ENCODE data around the gene GPN2. TPM values are rescaled to one million over a fixed set of nuclear protein-coding genes. Genes with fewer than 3 reads are reported as not detected.

GPN2 gene
- total and polyA plus RNA-seq, 4 donors, result 9.5 to 12.7 (median 10.4) TPM

GRCh38 chr1:26900815-26901511 is 10.9 kb upstream of the GPN2 start:
- peaks cover 5 to 24% (median 17%) of the 10 kb centered on the region in 4 donors for H3K4me1 ChIP-seq (ENCODE audit: control insufficient read depth in 4 of 4, insufficient read depth in 4 of 4, low read length in 3 of 4)
- no peak for DNase-seq (ENCODE audit: low spot score)
- 69% methylated on average over 18 of the region's 18 CpGs for WGBS

DNA sequence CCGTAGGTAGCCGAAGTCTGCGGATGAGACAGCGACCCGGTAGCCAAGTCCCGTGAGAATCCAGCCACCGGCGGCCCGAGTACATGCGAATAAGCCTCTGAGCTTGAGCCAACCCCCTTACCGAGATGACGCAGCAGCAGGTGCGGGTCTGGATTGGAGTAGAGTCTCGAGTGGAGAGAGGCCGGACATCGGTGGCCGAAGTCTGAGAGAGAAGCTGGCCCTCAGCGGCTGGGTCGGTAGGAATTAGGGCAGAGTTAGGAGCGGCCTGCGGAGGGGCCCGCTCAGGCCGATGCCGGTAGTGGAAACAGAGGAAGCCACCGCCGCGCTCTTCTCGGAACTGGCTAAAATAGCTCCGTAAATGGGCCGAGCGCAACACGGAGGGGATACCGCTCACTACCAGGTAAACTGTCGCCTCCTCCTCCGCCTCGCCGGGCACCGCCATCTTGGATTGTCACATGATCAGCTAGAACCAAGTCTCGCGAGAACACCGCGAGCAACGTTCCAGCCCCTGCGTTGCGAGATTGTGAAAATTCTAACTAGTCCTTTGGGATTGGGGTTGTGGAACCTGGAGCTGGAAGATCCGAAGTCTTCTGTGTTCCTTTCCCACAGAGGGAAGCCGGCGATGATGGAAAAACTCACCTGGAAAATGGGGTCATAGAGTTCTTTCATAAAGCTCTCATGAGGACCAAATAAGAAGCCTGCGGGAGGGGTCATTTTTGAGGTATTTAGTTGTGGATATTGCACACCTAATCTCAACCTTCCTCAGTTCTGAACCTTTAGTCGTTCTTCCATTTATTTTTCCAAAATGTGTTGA is 10.1 kb upstream of the GPN2 start, which contains the start of gene GPATCH3:
TSS of gene GPATCH3 (minus strand) at position 467 of the 814 bp plus-strand sequence. CDS start at position 442, 25 bp downstream.
- peak within 1 kb of the TSS; percentile 87 to 93 for H3K9ac ChIP-seq (ENCODE audit: low read depth in 1 of 2, low read length in 2 of 2)
- under 1% methylated on average over 50 of the region's 50 CpGs for WGBS
- H3K4me3 ChIP-seq (ENCODE audit: low read depth in 1 of 3, low read length in 3 of 3), result peak within 1 kb of the TSS; percentile 64 to 99 (median 65)
- H3K36me3 ChIP-seq (ENCODE audit: control insufficient read depth in 4 of 4, insufficient read depth in 3 of 4, low read depth in 1 of 4, low read length in 3 of 4), result peaks cover 0 to 12% (median 7%) of the 10 kb centered on the region in 4 donors
- DNase-seq (ENCODE audit: low spot score), result peak; percentile 89
- H3K4me1 ChIP-seq (ENCODE audit: control insufficient read depth in 4 of 4, insufficient read depth in 4 of 4, low read length in 3 of 4), result peaks cover 5 to 24% (median 17%) of the 10 kb centered on the region in 4 donors
- H3K27me3 ChIP-seq (ENCODE audit: control insufficient read depth in 4 of 4, insufficient read depth in 4 of 4, low read length in 3 of 4), result no peaks in the 10 kb centered on the region
- H3K27ac ChIP-seq (ENCODE audit: low read depth in 1 of 2, low read length in 2 of 2), result peak within 1 kb of the TSS; percentile 51 to 84
- H3K9me3 ChIP-seq (ENCODE audit: control insufficient read depth in 4 of 4, low read length in 3 of 4), result no peaks in the 10 kb centered on the region
- TF ChIP-seq SP1 (IDR thresholded peaks at IDR 0.05), result peak; percentile 34
- peak in 1 of 2 donors; percentile 80 for TF ChIP-seq GABPA (IDR thresholded peaks at IDR 0.05 in 1 of 2, conservative IDR thresholded peaks at IDR 0.05 in 1 of 2)
- peak; percentile 52 for TF ChIP-seq REST (IDR thresholded peaks at IDR 0.05)
- peak; percentile 100 for TF ChIP-seq YY1 (IDR thresholded peaks at IDR 0.05)
- TF ChIP-seq TAF1 (conservative IDR thresholded peaks at IDR 0.05), result peak; percentile 80
- TF ChIP-seq HNF4G (IDR thresholded peaks at IDR 0.05), result no peak
- TF ChIP-seq FOXA2 (IDR thresholded peaks at IDR 0.05), result no peak
- TF ChIP-seq FOXA1 (IDR thresholded peaks at IDR 0.05), result no peak
- TF ChIP-seq EGR1 (IDR thresholded peaks at IDR 0.05; ENCODE audit: low read depth in 2 of 2), result no peak
- no peak for TF ChIP-seq ATF3 (IDR thresholded peaks at IDR 0.05)
- no peak for TF ChIP-seq NR2F2 (IDR thresholded peaks at IDR 0.05)
- TF ChIP-seq RAD21 (IDR thresholded peaks at IDR 0.05), result peak in 1 of 2 donors; percentile 38
- no peak for TF ChIP-seq JUND (IDR thresholded peaks at IDR 0.05)

More at GRCh38 chr1:26900815-26901511, 10.9 kb upstream of the GPN2 start:
- peak overlapping the region; percentile 51 to 84 for H3K27ac ChIP-seq (ENCODE audit: low read depth in 1 of 2, low read length in 2 of 2)
- H3K9ac ChIP-seq (ENCODE audit: low read depth in 1 of 2, low read length in 2 of 2), result peak overlapping the region; percentile 87 to 93
- peak overlapping the region; percentile 64 to 99 (median 65) for H3K4me3 ChIP-seq (ENCODE audit: low read depth in 1 of 3, low read length in 3 of 3)
- TF ChIP-seq REST (IDR thresholded peaks at IDR 0.05) (no peak), ATF3 (IDR thresholded peaks at IDR 0.05) (no peak)
- TF ChIP-seq, protein P1, sequence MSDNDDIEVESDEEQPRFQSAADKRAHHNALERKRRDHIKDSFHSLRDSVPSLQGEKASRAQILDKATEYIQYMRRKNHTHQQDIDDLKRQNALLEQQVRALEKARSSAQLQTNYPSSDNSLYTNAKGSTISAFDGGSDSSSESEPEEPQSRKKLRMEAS (IDR thresholded peaks at IDR 0.05), result no peak
- H3K27me3 ChIP-seq (ENCODE audit: control insufficient read depth in 4 of 4, insufficient read depth in 4 of 4, low read length in 3 of 4), result no peaks in the 10 kb centered on the region
- peaks cover 0 to 11% (median 5%) of the 10 kb centered on the region in 4 donors for H3K36me3 ChIP-seq (ENCODE audit: control insufficient read depth in 4 of 4, insufficient read depth in 3 of 4, low read depth in 1 of 4, low read length in 3 of 4)
- H3K9me3 ChIP-seq (ENCODE audit: control insufficient read depth in 4 of 4, low read length in 3 of 4), result no peaks in the 10 kb centered on the region
